ENCODE measurements around the gene AGBL4.

Gene AGBL4

DNA sequence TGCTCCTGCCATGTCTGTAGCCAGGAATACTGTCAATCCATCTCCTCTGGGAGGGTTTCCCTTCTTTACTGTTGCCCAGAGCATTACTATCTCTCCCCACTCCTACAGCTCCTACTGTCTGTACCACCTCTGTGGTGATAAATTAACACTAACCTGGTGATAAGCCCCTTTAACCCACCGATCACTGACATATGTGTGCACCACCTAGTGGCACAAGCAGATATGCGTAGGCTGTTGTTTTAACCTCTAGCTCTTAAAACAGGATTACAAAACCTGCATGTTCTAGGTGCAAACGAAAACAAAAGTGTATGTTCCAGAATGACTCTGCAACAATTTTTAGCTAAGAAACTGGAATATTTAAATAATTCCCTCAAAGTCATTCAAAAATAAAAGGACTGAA is 1153.2 kb downstream of the AGBL4 start (continued):
- TF ChIP-seq ZFP3 (tag by site-specific recombination; IDR thresholded peaks at IDR 0.05; ENCODE audit: low read depth) (no peak), REPIN1 (tag by site-specific recombination; IDR thresholded peaks at IDR 0.05; ENCODE audit: low read depth) (no peak), ZEB2 (tag by site-specific recombination; IDR thresholded peaks at IDR 0.05) (no peak)

DNA sequence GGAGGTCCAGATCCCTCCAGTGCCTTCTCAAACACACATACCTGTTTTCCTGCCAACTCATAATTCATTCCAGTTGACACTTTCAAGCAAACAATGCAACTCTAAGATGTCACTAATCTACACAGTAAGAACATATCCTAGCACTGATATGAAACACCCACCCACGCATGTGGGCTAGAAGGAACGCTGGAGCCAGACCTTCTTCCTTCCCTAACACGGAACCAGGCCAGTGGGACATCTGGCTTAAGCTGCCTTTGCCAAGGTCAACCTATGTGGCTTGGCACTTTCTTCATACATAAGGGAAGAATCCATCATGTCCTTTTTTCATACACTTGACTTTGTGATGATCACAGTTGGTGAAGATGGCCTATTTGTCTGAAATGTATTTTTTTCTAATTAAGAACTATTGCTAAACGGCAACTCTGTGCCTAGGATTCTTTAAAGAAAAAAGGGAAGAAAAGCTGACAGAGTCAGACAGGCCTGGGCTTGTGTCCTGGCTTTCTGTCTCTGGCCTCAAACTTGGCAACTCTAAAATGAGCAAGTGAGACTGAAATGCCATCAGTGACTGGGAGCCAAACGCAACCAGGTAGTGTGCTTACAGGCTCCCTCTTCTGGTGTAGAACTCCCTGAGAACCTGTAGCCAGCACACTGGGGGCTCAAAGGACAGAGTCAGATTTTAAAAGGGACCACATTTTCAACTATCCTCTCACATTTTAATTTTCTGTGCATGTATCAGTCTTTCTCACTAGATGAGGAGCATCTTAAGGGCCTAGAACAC is 1154.4 kb downstream of the AGBL4 start:
- no peaks in the 10 kb centered on the region for H3K9me3 ChIP-seq (ENCODE audit: control insufficient read depth, insufficient read depth, low read depth, low read length)
- H3K36me3 ChIP-seq (ENCODE audit: control insufficient read depth in 2 of 2, insufficient read depth in 1 of 2, low read length in 2 of 2): no peaks in the 10 kb centered on the region
- no peaks in the 10 kb centered on the region for H3K4me1 ChIP-seq (ENCODE audit: control insufficient read depth, insufficient read depth, low read length)
- H3K27ac ChIP-seq (ENCODE audit: extremely low read depth, low read depth, low read length): no peak overlapping the region
- CTCF ChIA-PET: interaction anchor here (2.5 kb wide), 1 partner anchor 296 kb away, joined by 18 read pairs; no protein-coding TSS in a partner anchor
- no peak for TF ChIP-seq ZNF239 (tag by site-specific recombination; IDR thresholded peaks at IDR 0.05)
- TF ChIP-seq ZNF140 (tag by site-specific recombination; IDR thresholded peaks at IDR 0.05): no peak
- TF ChIP-seq, protein P1, sequence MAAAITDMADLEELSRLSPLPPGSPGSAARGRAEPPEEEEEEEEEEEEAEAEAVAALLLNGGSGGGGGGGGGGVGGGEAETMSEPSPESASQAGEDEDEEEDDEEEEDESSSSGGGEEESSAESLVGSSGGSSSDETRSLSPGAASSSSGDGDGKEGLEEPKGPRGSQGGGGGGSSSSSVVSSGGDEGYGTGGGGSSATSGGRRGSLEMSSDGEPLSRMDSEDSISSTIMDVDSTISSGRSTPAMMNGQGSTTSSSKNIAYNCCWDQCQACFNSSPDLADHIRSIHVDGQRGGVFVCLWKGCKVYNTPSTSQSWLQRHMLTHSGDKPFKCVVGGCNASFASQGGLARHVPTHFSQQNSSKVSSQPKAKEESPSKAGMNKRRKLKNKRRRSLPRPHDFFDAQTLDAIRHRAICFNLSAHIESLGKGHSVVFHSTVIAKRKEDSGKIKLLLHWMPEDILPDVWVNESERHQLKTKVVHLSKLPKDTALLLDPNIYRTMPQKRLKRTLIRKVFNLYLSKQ (tag by site-specific recombination; IDR thresholded peaks at IDR 0.05; ENCODE audit: borderline replicate concordance): no peak
- no peak for TF ChIP-seq SCRT1 (tag by site-specific recombination; IDR thresholded peaks at IDR 0.05; ENCODE audit: borderline replicate concordance)
- TF ChIP-seq, protein P2, sequence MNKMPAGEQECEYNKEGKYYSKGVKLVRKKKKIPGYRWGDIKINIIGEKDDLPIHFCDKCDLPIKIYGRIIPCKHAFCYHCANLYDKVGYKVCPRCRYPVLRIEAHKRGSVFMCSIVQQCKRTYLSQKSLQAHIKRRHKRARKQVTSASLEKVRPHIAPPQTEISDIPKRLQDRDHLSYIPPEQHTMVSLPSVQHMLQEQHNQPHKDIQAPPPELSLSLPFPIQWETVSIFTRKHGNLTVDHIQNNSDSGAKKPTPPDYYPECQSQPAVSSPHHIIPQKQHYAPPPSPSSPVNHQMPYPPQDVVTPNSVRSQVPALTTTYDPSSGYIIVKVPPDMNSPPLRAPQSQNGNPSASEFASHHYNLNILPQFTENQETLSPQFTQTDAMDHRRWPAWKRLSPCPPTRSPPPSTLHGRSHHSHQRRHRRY (tag by site-specific recombination; IDR thresholded peaks at IDR 0.05): no peak
- no peak for TF ChIP-seq ZBTB48 (tag by site-specific recombination; IDR thresholded peaks at IDR 0.05)
- no peak for TF ChIP-seq ZNF600 (tag by site-specific recombination; IDR thresholded peaks at IDR 0.05)
- no peak for TF ChIP-seq ZNF514 (tag by site-specific recombination; IDR thresholded peaks at IDR 0.05)
- no peak for TF ChIP-seq ZNF610 (tag by site-specific recombination; IDR thresholded peaks at IDR 0.05; ENCODE audit: borderline replicate concordance)
- TF ChIP-seq ZNF585B (tag by site-specific recombination; IDR thresholded peaks at IDR 0.05): no peak
- TF ChIP-seq ZNF529 (tag by site-specific recombination; IDR thresholded peaks at IDR 0.05; ENCODE audit: insufficient replicate concordance): no peak
- no peak for TF ChIP-seq ZNF571 (tag by site-specific recombination; IDR thresholded peaks at IDR 0.05)
- TF ChIP-seq ZNF132 (tag by site-specific recombination; IDR thresholded peaks at IDR 0.05; ENCODE audit: borderline replicate concordance): no peak
- TF ChIP-seq ZNF302 (tag by site-specific recombination; IDR thresholded peaks at IDR 0.05; ENCODE audit: low read depth): no peak
- no peak for TF ChIP-seq ZNF274 (IDR thresholded peaks at IDR 0.05; ENCODE audit: low read length)
- no peak for TF ChIP-seq ZNF274 (tag by site-specific recombination; IDR thresholded peaks at IDR 0.05; ENCODE audit: borderline replicate concordance)
- no peak for TF ChIP-seq ZNF19 (tag by site-specific recombination; IDR thresholded peaks at IDR 0.05; ENCODE audit: low read depth)
- no peak for TF ChIP-seq ZNF558 (tag by site-specific recombination; IDR thresholded peaks at IDR 0.05)
- no peak for TF ChIP-seq ZNF10 (tag by site-specific recombination; IDR thresholded peaks at IDR 0.05)
- TF ChIP-seq ZNF624 (tag by site-specific recombination; IDR thresholded peaks at IDR 0.05): no peak
- TF ChIP-seq, protein P3, sequence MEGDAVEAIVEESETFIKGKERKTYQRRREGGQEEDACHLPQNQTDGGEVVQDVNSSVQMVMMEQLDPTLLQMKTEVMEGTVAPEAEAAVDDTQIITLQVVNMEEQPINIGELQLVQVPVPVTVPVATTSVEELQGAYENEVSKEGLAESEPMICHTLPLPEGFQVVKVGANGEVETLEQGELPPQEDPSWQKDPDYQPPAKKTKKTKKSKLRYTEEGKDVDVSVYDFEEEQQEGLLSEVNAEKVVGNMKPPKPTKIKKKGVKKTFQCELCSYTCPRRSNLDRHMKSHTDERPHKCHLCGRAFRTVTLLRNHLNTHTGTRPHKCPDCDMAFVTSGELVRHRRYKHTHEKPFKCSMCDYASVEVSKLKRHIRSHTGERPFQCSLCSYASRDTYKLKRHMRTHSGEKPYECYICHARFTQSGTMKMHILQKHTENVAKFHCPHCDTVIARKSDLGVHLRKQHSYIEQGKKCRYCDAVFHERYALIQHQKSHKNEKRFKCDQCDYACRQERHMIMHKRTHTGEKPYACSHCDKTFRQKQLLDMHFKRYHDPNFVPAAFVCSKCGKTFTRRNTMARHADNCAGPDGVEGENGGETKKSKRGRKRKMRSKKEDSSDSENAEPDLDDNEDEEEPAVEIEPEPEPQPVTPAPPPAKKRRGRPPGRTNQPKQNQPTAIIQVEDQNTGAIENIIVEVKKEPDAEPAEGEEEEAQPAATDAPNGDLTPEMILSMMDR (tag by site-specific recombination; IDR thresholded peaks at IDR 0.05): no peak
- POLR2A ChIA-PET: no interaction called here
- no peak overlapping the region for H3K4me3 ChIP-seq (ENCODE audit: low read depth, low read length)

Data from HEK293 (cell line).